H1 (cell line): ENCODE data around the gene TGFBR2. TPM values are rescaled to one million over a fixed set of nuclear protein-coding genes. Genes with fewer than 3 reads are reported as not detected.

Experiments used
- CTCF ChIA-PET: fragments of 300-600 bp; sonication (Branson Sonifier 250); formaldehyde crosslinking; loops from one replicate; lab custom pipeline; 2021; ENCODE audit not compliant: partially characterized antibody; lab: Charles Lee
- POLR2A ChIA-PET: fragments of 300-600 bp; sonication (Branson Sonifier 250); formaldehyde crosslinking; loops from one replicate; lab custom pipeline; 2021; ENCODE audit warnings: inconsistent platforms; ENCODE audit not compliant: partially characterized antibody; lab: Charles Lee
- DNase-seq, 2 experiments: peaks; one replicate each; pipeline versions ENCODE4 v3.0.0 to v3.0.0-alpha.2; 2010 to 2022; ENCODE audit warnings: low spot score in 2 of 2, low read depth in 1 of 2, mixed read lengths in 1 of 2
- FAIRE-seq: peaks from 2 replicates; lab custom pipeline; 2011; peaks lifted over from hg19 to GRCh38; lab: Jason Lieb, UNC
- H2AFZ ChIP-seq: 2 replicates; pipeline ENCODE4 v1.8.1; 2012; ENCODE audit warnings: low read length, inconsistent platforms
- H2AK5ac ChIP-seq: 2 replicates; pipeline ENCODE4 v1.6.1; 2013; ENCODE audit warnings: low read depth, low read length
- H2BK120ac ChIP-seq: replicated peaks from 2 replicates; pipeline ENCODE3; 2013; ENCODE audit warnings: low read depth, low read length, inconsistent platforms
- H2BK12ac ChIP-seq: 2 replicates; pipeline ENCODE4 v1.6.1; 2013; ENCODE audit warnings: low read depth, low read length
- H2BK15ac ChIP-seq: 2 replicates; pipeline ENCODE4 v1.6.1; 2013; ENCODE audit warnings: low read length
- H2BK20ac ChIP-seq: 2 replicates; pipeline ENCODE4 v1.6.1; 2013; ENCODE audit warnings: low read length
- H2BK5ac ChIP-seq: 2 replicates; pipeline ENCODE4 v1.6.1; 2013; ENCODE audit warnings: low read depth, low read length
- H3K14ac ChIP-seq: 2 replicates; pipeline ENCODE4 v1.6.1; 2013; ENCODE audit warnings: inconsistent platforms; ENCODE audit not compliant: insufficient read length
- H3K18ac ChIP-seq: 2 replicates; pipeline ENCODE4 v1.6.1; 2013; ENCODE audit warnings: low read length; ENCODE audit errors: extremely low read depth
- H3K23ac ChIP-seq: 2 replicates; pipeline ENCODE4 v1.6.1; 2013; ENCODE audit warnings: inconsistent platforms; ENCODE audit not compliant: insufficient read length
- H3K23me2 ChIP-seq: 2 replicates; pipeline ENCODE4 v1.6.1; 2013; ENCODE audit warnings: low read depth, low read length
- H3K27ac ChIP-seq: 2 replicates; pipeline ENCODE4 v1.6.1; 2011; ENCODE audit warnings: low read depth, low read length, inconsistent platforms
- H3K27me3 ChIP-seq, 4 experiments: replicated peaks in 1 of 4; 1 replicate in 1 of 4; 2 replicates in 3 of 4; pipeline versions ENCODE4 v1.6.1 to v1.8.1; 2011 to 2013; ENCODE audit warnings: low read length in 3 of 4, mild to moderate bottlenecking in 3 of 4, inconsistent platforms in 2 of 4, mixed read lengths in 2 of 4, moderate library complexity in 1 of 4; ENCODE audit not compliant: control insufficient read depth in 3 of 4, insufficient read depth in 3 of 4; ENCODE audit errors: extremely low read depth in 1 of 4
- H3K36me3 ChIP-seq, 4 experiments: 2 replicates each; pipeline versions ENCODE4 v1.6.1 to v1.8.1; 2011 to 2013; ENCODE audit warnings: mild to moderate bottlenecking in 4 of 4, low read length in 3 of 4, moderate library complexity in 2 of 4, control low read depth in 1 of 4, inconsistent platforms in 1 of 4; ENCODE audit not compliant: insufficient read depth in 4 of 4, control insufficient read depth in 2 of 4
- H3K4ac ChIP-seq: replicated peaks from 2 replicates; pipeline ENCODE3; 2013; ENCODE audit warnings: low read length, low read depth, mixed read lengths, inconsistent platforms; ENCODE audit not compliant: insufficient read length
- H3K4me1 ChIP-seq, 4 experiments: replicated peaks in 1 of 4; 1 replicate in 1 of 4; 2 replicates in 3 of 4; pipeline versions ENCODE4 v1.6.1 to v1.8.1; 2011 to 2013; ENCODE audit warnings: low read length in 3 of 4, inconsistent platforms in 2 of 4, mixed read lengths in 1 of 4; ENCODE audit not compliant: insufficient read depth in 4 of 4, control insufficient read depth in 3 of 4
- H3K4me2 ChIP-seq, 2 experiments: 2 replicates each; pipeline versions ENCODE4 v1.6.1 to v1.8.1; 2011 to 2013; ENCODE audit warnings: low read depth in 2 of 2, low read length in 2 of 2, control low read depth in 1 of 2, inconsistent platforms in 1 of 2, mild to moderate bottlenecking in 1 of 2; ENCODE audit not compliant: insufficient read depth in 1 of 2
- H3K4me3 ChIP-seq, 4 experiments: fragments of 200-600, 300-600 bp in 1 of 4; sonication (generic), shearing (Covaris generic), sonication (Bioruptor Twin) in 1 of 4; 2 replicates each; pipeline versions ENCODE4 v1.5.1 to v1.8.1; 2011 to 2016; ENCODE audit warnings: low read length in 4 of 4, low read depth in 3 of 4, control low read depth in 2 of 4, inconsistent platforms in 2 of 4, mild to moderate bottlenecking in 2 of 4, mixed read lengths in 1 of 4, moderate library complexity in 1 of 4; ENCODE audit not compliant: insufficient read depth in 2 of 4; ENCODE audit errors: extremely low read depth in 1 of 4
- H3K56ac ChIP-seq: replicated peaks from 2 replicates; pipeline ENCODE3; 2013; ENCODE audit warnings: low read depth, mild to moderate bottlenecking, mixed read lengths, low read length, inconsistent platforms; ENCODE audit not compliant: insufficient read length
- H3K79me1 ChIP-seq: 2 replicates; pipeline ENCODE4 v1.6.1; 2013; ENCODE audit warnings: low read depth, low read length, control low read depth
- H3K79me2 ChIP-seq, 2 experiments: 2 replicates each; pipeline versions ENCODE4 v1.6.1 to v1.8.1; 2012 to 2013; ENCODE audit warnings: low read length in 2 of 2, mild to moderate bottlenecking in 2 of 2, inconsistent platforms in 1 of 2; ENCODE audit not compliant: insufficient read depth in 2 of 2, control insufficient read depth in 1 of 2
- H3K9ac ChIP-seq, 4 experiments: replicated peaks in 1 of 4; 1 replicate in 1 of 4; 2 replicates in 3 of 4; pipeline versions ENCODE4 v1.6.1 to v1.8.1; 2011 to 2013; ENCODE audit warnings: low read depth in 3 of 4, low read length in 3 of 4, control low read depth in 2 of 4, mild to moderate bottlenecking in 2 of 4, moderate library complexity in 2 of 4, inconsistent platforms in 1 of 4; ENCODE audit errors: extremely low read depth in 1 of 4
- H3K9me3 ChIP-seq, 2 experiments: 2 replicates each; pipeline versions ENCODE4 v1.6.1 to v1.8.1; 2012 to 2013; ENCODE audit warnings: mild to moderate bottlenecking in 2 of 2, moderate library complexity in 2 of 2, control low read depth in 1 of 2, inconsistent platforms in 1 of 2, low read depth in 1 of 2, low read length in 1 of 2, mixed read lengths in 1 of 2; ENCODE audit not compliant: insufficient read depth in 2 of 2
- H4K20me1 ChIP-seq, 2 experiments: replicated peaks in 1 of 2; 2 replicates each; pipeline versions ENCODE3 to v1.8.1; 2011 to 2013; ENCODE audit warnings: inconsistent platforms in 2 of 2, low read length in 2 of 2, mild to moderate bottlenecking in 1 of 2; ENCODE audit not compliant: insufficient read depth in 2 of 2, control insufficient read depth in 1 of 2
- H4K5ac ChIP-seq: 2 replicates; pipeline ENCODE4 v1.6.1; 2013; ENCODE audit warnings: low read length, low read depth, mixed read lengths, inconsistent platforms; ENCODE audit not compliant: insufficient read length
- H4K8ac ChIP-seq: 2 replicates; pipeline ENCODE4 v1.8.0; 2013; ENCODE audit warnings: mild to moderate bottlenecking, moderate library complexity, low read length, inconsistent platforms; ENCODE audit not compliant: insufficient read depth; ENCODE audit errors: extremely low read depth
- H4K91ac ChIP-seq: replicated peaks from 2 replicates; pipeline ENCODE3; 2013; ENCODE audit warnings: low read length, mixed read lengths, inconsistent platforms; ENCODE audit not compliant: insufficient read length
- ASH2L ChIP-seq: fragments of 200-600, 300-600 bp; sonication (generic); IDR thresholded peaks from one replicate; pipeline ENCODE4 v1.7.1; 2017; ENCODE audit warnings: low read length
- BACH1 ChIP-seq: IDR thresholded peaks from 2 replicates; pipeline ENCODE4 v1.6.1; 2012; ENCODE audit warnings: low read length, improper control_type of control experiment
- BRCA1 ChIP-seq: IDR thresholded peaks from 2 replicates; pipeline ENCODE4 v1.6.1; 2012; ENCODE audit warnings: low read depth, low read length, improper control_type of control experiment
- CHD1 ChIP-seq: IDR thresholded peaks from 2 replicates; pipeline ENCODE4 v1.6.1; 2012; ENCODE audit warnings: low read depth, low read length, improper control_type of control experiment
- EZH2 ChIP-seq: fragments of 200-600 bp; sonication (generic); IDR thresholded peaks from 2 replicates; pipeline ENCODE4 v1.7.1; 2012; ENCODE audit warnings: low read depth, mild to moderate bottlenecking, moderate library complexity, low read length, inconsistent platforms; ENCODE audit not compliant: severe bottlenecking
- MAX ChIP-seq: IDR thresholded peaks from 2 replicates; pipeline ENCODE4 v1.6.1; 2012; ENCODE audit warnings: inconsistent platforms
- NRF1 ChIP-seq: IDR thresholded peaks from 2 replicates; pipeline ENCODE4 v1.6.1; 2011; ENCODE audit warnings: mild to moderate bottlenecking, low read depth, low read length, improper control_type of control experiment
- PHF8 ChIP-seq: fragments of 200-600 bp; sonication (generic); conservative IDR thresholded peaks from 2 replicates; pipeline ENCODE4 v1.7.1; 2012; ENCODE audit warnings: low read depth, mild to moderate bottlenecking, inconsistent platforms, low read length, moderate library complexity
- POLR2A ChIP-seq, 2 experiments: IDR thresholded peaks; 1 replicate in 1 of 2; 2 replicates in 1 of 2; pipeline ENCODE4 v1.6.1; 2011; ENCODE audit warnings: low read depth in 2 of 2, low read length in 2 of 2, mild to moderate bottlenecking in 2 of 2; ENCODE audit errors: control extremely low read depth in 1 of 2
- SIN3A ChIP-seq, 2 experiments: IDR thresholded peaks in 1 of 2; conservative IDR thresholded peaks in 1 of 2; 2 replicates each; pipeline ENCODE4 v1.6.1; 2011 to 2012; ENCODE audit warnings: low read length in 2 of 2, improper control_type of control experiment in 1 of 2, low read depth in 1 of 2, mild to moderate bottlenecking in 1 of 2
- SIRT6 ChIP-seq: IDR thresholded peaks from one replicate; pipeline ENCODE4 v1.7.1; 2012; ENCODE audit warnings: low read length, inconsistent platforms
- SP1 ChIP-seq: IDR thresholded peaks from 2 replicates; pipeline ENCODE4 v1.6.1; 2011; ENCODE audit warnings: low read depth, low read length
- USF2 ChIP-seq: IDR thresholded peaks from 2 replicates; pipeline ENCODE4 v1.6.1; 2011; ENCODE audit warnings: low read length, improper control_type of control experiment
- WGBS, 2 experiments: shearing (Covaris generic) in 1 of 2; methylation state at CpG; one replicate each; pipeline versions ENCODE4 v1.1.6 to v1.1.7; 2013 to 2015; ENCODE audit warnings: low lambda C conversion rate in 2 of 2, mixed read lengths in 2 of 2, inconsistent platforms in 1 of 2, low coverage in 1 of 2, missing lambda C conversion rate in 1 of 2; ENCODE audit not compliant: insufficient replicate concordance in 2 of 2, insufficient coverage in 1 of 2, insufficient read length in 1 of 2; ENCODE audit errors: extremely low coverage in 1 of 2, missing lambda C conversion rate in 1 of 2; 5-methylcytosine and 5-hydroxymethylcytosine counted together
- polyA plus RNA-seq, 7 experiments: library from polyadenylated mRNA; depleted of rRNA in 3 of 7; stranded (reverse) in 5 of 7; unstranded in 2 of 7; fragments of >200 nt in 5 of 7; fragments of 200-250 nt in 2 of 7; gene quantifications; 1 replicate in 5 of 7; 2 replicates in 1 of 7; 4 replicates in 1 of 7; pipeline versions ENCODE4 v1.2.1 to v1.2.3, GENCODE V29; 2011 to 2013; ENCODE audit warnings: missing spikeins in 2 of 7, mixed read lengths in 2 of 7
- total RNA-seq: library from RNA; stranded (reverse); fragmentation: NEBNext Ultra II Directional; extraction: Animal tissue kit (Norgen Biotek cat#: 25700); gene quantifications from 2 replicates; pipeline ENCODE4 v1.2.1, GENCODE V29; 2021

The TGFBR2 gene
- total and polyA plus RNA-seq, 2 of the 8 experiments (the other 6 are each of a cell fraction or from before 2014, with no cell fraction given): 4.2 to 7.4 TPM

- Histone ChIP-seq H3K4me1 (peaks cover 0 to 6% (median 4%) of the 10 kb centered on the region in 4 experiments; a peak in 4 of 7 replicates), H3K18ac (no peak overlapping the region), H3K56ac (no peak overlapping the region), H4K8ac (no peak overlapping the region), H3K4me3 (no peak overlapping the region), H3K23me2 (no peaks in the 10 kb centered on the region; the same call in 1 of the 2 replicates), H2BK20ac (no peak overlapping the region), H3K9ac (no peak overlapping the region), H3K36me3 (peaks cover 0 to 22% (median 13%) of the 10 kb centered on the region in 4 experiments; a peak in 7 of 8 replicates), H4K20me1 (peaks cover 0 to 1% of the 10 kb centered on the region in 2 experiments), H2BK120ac (no peak overlapping the region), H3K9me3 (no peaks in the 10 kb centered on the region), H2AFZ (no peak overlapping the region), H3K79me1 (no peaks in the 10 kb centered on the region; the same call in 1 of the 2 replicates), H3K27ac (no peak overlapping the region), H3K79me2 (peaks cover 0 to 11% of the 10 kb centered on the region in 2 experiments; a peak in 3 of 4 replicates), H2AK5ac (no peak overlapping the region), H2BK5ac (no peak overlapping the region), H2BK15ac (no peak overlapping the region), H2BK12ac (no peak overlapping the region), H4K91ac (no peak overlapping the region), H3K27me3 (no peaks in the 10 kb centered on the region), H3K14ac (no peak overlapping the region), H3K4me2 (no peak overlapping the region), H3K4ac (no peak overlapping the region), H4K5ac (no peak overlapping the region), H3K23ac (no peak overlapping the region)
- DNase-seq (no peak), FAIRE-seq (no peak)
- TF ChIP-seq SIRT6 (no peak), CHD1 (no peak), MAX (no peak), POLR2A (IDR thresholded peaks at IDR 0.05; ENCODE audit: control extremely low read depth in 1 of 2, low read depth in 2 of 2, low read length in 2 of 2) (no peak), SP1 (no peak), BACH1 (no peak), BRCA1 (no peak), PHF8 (no peak), SIN3A (conservative IDR thresholded peaks at IDR 0.05 in 1 of 2, IDR thresholded peaks at IDR 0.05 in 1 of 2; ENCODE audit: low read depth in 1 of 2, low read length in 2 of 2) (no peak), EZH2 (no peak), ASH2L (no peak), NRF1 (no peak), USF2 (no peak)
- WGBS, 2 experiments: 83% methylated on average over 5 of the region's 5 CpGs; no CpG with 5 or more reads in 1 of the 2 experiments
- ChIA-PET CTCF (no interaction called here), POLR2A (no interaction called here)
These were observed 39.9 kb downstream of the TGFBR2 start for GRCh38 chr3:30646181-30646876.
